Embryonic facial prominence (tissue), 1 donor: ENCODE measurements around the gene CLUH.

Experiments
- DNase-seq: peaks from one replicate; pipeline ENCODE4 v3.0.0-alpha.2; 2016; ENCODE audit errors: extremely low spot score

CLUH gene

GRCh38 chr17:2718150-2718938, 6.8 kb upstream of the CLUH start:
- no peak for DNase-seq

- no peak for DNase-seq
Measured at GRCh38 chr17:2716649-2717048, 5.1 kb upstream of the CLUH start.

GRCh38 chr17:2713881-2714280, 2.3 kb upstream of the CLUH start:
- no peak for DNase-seq

GRCh38 chr17:2712300-2713043, 908 bp upstream of the CLUH start:
- DNase-seq: no peak

GRCh38 chr17:2710803-2711607, 559 bp downstream of the CLUH start:
- no peak for DNase-seq

- no peak for DNase-seq
Measured at GRCh38 chr17:2710071-2710802, 1.3 kb downstream of the CLUH start.

GRCh38 chr17:2709183-2709661, 2.3 kb downstream of the CLUH start:
- DNase-seq: no peak

GRCh38 chr17:2708585-2709182, 2.9 kb downstream of the CLUH start:
- DNase-seq: no peak

- DNase-seq: no peak
Measured at GRCh38 chr17:2707721-2708584, 3.6 kb downstream of the CLUH start.

- no peak for DNase-seq
Measured at GRCh38 chr17:2706911-2707510, 4.6 kb downstream of the CLUH start.

- DNase-seq: no peak
Measured at GRCh38 chr17:2705888-2706795, 5.4 kb downstream of the CLUH start.

GRCh38 chr17:2705263-2705662, 6.3 kb downstream of the CLUH start:
- DNase-seq: no peak

- no peak for DNase-seq
Measured at GRCh38 chr17:2704890-2705248, 6.7 kb downstream of the CLUH start.

GRCh38 chr17:2704031-2704889, 7.3 kb downstream of the CLUH start:
- DNase-seq: no peak

GRCh38 chr17:2703606-2704005, 8.0 kb downstream of the CLUH start:
- DNase-seq: no peak

- DNase-seq: no peak
Measured at GRCh38 chr17:2703181-2703580, 8.4 kb downstream of the CLUH start.

GRCh38 chr17:2701996-2702741, 9.4 kb downstream of the CLUH start:
- no peak for DNase-seq
